ENCODE data around the gene RFX7.
A peak's percentile ranks its signal among the peaks of the same experiment; 100 is the strongest.

Gene RFX7

GRCh38 chr15:56247266-56247665, 3.6 kb upstream of the RFX7 start:
- no peak overlapping the region for H2BK5ac ChIP-seq (ENCODE audit: low read length)
- no peak overlapping the region for H3K4me3 ChIP-seq (ENCODE audit: low read length)
- no peak for DNase-seq
- no peaks in the 10 kb centered on the region for H3K27me3 ChIP-seq (ENCODE audit: insufficient read depth, low read length, poor library complexity)
- H3K79me2 ChIP-seq (ENCODE audit: control insufficient read depth, insufficient read depth, low read length): peaks cover 6% of the 10 kb centered on the region
- no peak overlapping the region for H3K9ac ChIP-seq (ENCODE audit: low read length)
- H4K5ac ChIP-seq (ENCODE audit: low read length): no peak overlapping the region
- H3K4ac ChIP-seq (ENCODE audit: low read depth, low read length): no peak overlapping the region
- H3K36me3 ChIP-seq (ENCODE audit: control insufficient read depth, insufficient read depth, low read length): no peaks in the 10 kb centered on the region
- no peak overlapping the region for H3K56ac ChIP-seq (ENCODE audit: low read length)
- H4K8ac ChIP-seq (ENCODE audit: low read depth, low read length): no peak overlapping the region
- no peak overlapping the region for H3K27ac ChIP-seq (ENCODE audit: low read depth, low read length)
- H2BK15ac ChIP-seq (replicated peaks; ENCODE audit: low read depth): no peak overlapping the region
- H3K23ac ChIP-seq (ENCODE audit: low read length): no peak overlapping the region
- no peak overlapping the region for H2AK5ac ChIP-seq (ENCODE audit: low read length)
- peaks cover 4% of the 10 kb centered on the region for H3K4me1 ChIP-seq (ENCODE audit: control insufficient read depth, low read depth, low read length)
- WGBS (ENCODE audit: extremely low coverage, insufficient coverage, low lambda C conversion rate): no CpG with 5 or more reads among the region's 2 CpGs
- no peak overlapping the region for H3K4me2 ChIP-seq (ENCODE audit: low read length)
- H2BK120ac ChIP-seq (ENCODE audit: low read depth, low read length): no peak overlapping the region
- H3K79me1 ChIP-seq (ENCODE audit: low read length): no peaks in the 10 kb centered on the region
- H3K18ac ChIP-seq (ENCODE audit: low read length): no peak overlapping the region

DNA sequence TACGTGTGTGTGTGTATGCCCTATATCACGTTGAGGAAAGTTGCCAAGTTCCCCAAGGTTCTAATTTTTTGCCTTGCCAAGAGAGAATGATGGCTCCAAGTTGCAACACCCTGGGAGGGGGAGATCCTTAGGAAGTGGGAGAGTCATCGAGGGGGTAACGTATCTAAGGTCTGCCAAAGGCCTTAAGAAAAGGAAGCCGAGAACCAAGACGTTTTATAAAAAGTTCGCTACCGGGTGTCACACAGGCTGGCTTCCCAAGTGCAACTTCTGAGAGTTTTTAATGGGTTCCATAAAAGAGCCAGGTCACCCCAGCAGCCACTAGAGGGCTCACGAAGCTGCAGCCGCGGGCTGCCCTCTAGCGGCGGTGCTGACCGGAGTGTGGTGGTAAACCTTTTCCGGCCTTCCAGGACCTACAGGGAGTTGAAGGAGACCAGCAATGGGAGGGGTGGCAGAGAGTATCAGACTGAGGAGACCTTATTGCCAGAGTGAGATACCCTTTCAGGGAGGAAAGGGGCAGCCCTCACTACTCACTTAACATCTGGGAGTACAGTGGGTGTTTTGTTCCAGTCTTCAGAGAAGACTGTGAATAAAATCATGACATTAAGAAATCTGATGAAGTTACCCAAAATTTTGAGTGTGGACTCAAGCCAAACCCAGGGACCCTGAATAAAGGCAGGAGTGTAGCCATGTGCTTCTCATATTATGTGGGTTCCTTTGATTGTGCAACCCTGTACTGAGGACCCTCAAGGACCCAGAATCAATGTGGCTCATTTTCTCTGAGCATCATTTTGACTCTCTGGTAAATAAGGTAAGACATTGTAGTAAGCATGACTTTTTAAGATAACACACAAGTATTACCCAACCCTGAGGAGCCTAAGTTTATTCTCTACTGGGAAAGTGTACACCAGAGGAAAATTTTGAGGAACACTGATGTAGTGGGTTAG, 2.5 kb upstream of the RFX7 start:
- Histone ChIP-seq H3K4me3 (ENCODE audit: low read length) (no peak overlapping the region), H4K8ac (ENCODE audit: low read depth, low read length) (peak overlapping the region; percentile 43), H3K27ac (ENCODE audit: low read depth, low read length) (no peak overlapping the region), H4K5ac (ENCODE audit: low read length) (no peak overlapping the region), H3K79me1 (ENCODE audit: low read length) (no peaks in the 10 kb centered on the region), H3K56ac (ENCODE audit: low read length) (peak overlapping the region; percentile 75), H3K4ac (ENCODE audit: low read depth, low read length) (no peak overlapping the region), H2BK15ac (replicated peaks; ENCODE audit: low read depth) (no peak overlapping the region), H3K79me2 (ENCODE audit: control insufficient read depth, insufficient read depth, low read length) (peaks cover 12% of the 10 kb centered on the region), H3K9ac (ENCODE audit: low read length) (peak overlapping the region; percentile 50), H3K4me2 (ENCODE audit: low read length) (no peak overlapping the region), H3K4me1 (ENCODE audit: control insufficient read depth, low read depth, low read length) (peaks cover 3% of the 10 kb centered on the region), H3K36me3 (ENCODE audit: control insufficient read depth, insufficient read depth, low read length) (no peaks in the 10 kb centered on the region), H3K27me3 (ENCODE audit: insufficient read depth, low read length, poor library complexity) (no peaks in the 10 kb centered on the region), H3K18ac (ENCODE audit: low read length) (peak overlapping the region; percentile 22), H2BK120ac (ENCODE audit: low read depth, low read length) (no peak overlapping the region), H2BK5ac (ENCODE audit: low read length) (no peak overlapping the region), H2AK5ac (ENCODE audit: low read length) (no peak overlapping the region), H3K23ac (ENCODE audit: low read length) (no peak overlapping the region)
- peak; percentile 96 for DNase-seq
- WGBS (ENCODE audit: extremely low coverage, insufficient coverage, low lambda C conversion rate): no CpG with 5 or more reads among the region's 15 CpGs

DNA sequence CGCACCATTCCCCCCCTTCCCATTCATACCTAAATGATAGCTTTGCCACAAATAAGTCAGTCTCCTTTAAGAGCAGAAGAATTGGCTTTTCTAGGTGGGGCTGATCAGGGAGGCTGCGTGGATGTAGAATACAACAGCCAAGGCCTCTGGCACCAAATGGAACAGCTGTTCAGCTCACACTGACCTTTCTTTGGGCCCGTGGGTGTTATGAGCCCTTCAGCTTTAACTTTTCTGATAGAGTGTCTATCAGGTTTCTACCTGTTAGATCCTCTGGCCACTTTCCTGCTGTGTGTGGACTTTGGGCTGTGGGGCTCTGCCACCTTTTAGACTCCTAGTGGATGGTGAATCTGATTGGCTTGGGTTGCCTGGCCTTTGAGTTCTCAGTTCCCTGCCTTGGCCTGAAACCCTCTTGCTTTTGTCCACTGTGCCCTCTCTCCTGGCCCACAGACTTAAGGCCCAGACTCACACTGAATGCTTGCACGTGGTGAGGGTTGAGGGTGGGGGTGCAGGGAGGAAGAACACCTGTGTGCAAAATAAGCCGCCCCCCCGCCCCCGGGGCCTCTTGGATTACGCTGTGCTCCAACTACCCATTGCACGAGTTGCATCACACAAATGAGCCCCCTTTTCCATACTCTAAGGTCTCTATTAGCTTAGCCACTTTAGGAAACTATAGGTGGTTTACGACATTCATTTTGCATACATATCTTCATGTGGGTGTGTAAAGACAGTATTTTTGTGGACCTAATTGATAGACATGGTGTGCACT, 1.3 kb upstream of the RFX7 start:
- H3K79me1 ChIP-seq (ENCODE audit: low read length): no peaks in the 10 kb centered on the region
- H2BK5ac ChIP-seq (ENCODE audit: low read length): peak overlapping the region; percentile 54
- WGBS (ENCODE audit: extremely low coverage, insufficient coverage, low lambda C conversion rate): no CpG with 5 or more reads among the region's 10 CpGs
- peak overlapping the region; percentile 66 for H2BK120ac ChIP-seq (ENCODE audit: low read depth, low read length)
- H3K9ac ChIP-seq (ENCODE audit: low read length): peak overlapping the region; percentile 58
- no peak overlapping the region for H4K8ac ChIP-seq (ENCODE audit: low read depth, low read length)
- H3K4ac ChIP-seq (ENCODE audit: low read depth, low read length): peak overlapping the region; percentile 4
- peak; percentile 42 for DNase-seq
- no peak overlapping the region for H3K4me3 ChIP-seq (ENCODE audit: low read length)
- no peak overlapping the region for H3K4me2 ChIP-seq (ENCODE audit: low read length)
- H3K56ac ChIP-seq (ENCODE audit: low read length): peak overlapping the region; percentile 78
- H3K4me1 ChIP-seq (ENCODE audit: control insufficient read depth, low read depth, low read length): peaks cover 2% of the 10 kb centered on the region
- H3K18ac ChIP-seq (ENCODE audit: low read length): peak overlapping the region; percentile 54
- H3K23ac ChIP-seq (ENCODE audit: low read length): no peak overlapping the region
- H4K5ac ChIP-seq (ENCODE audit: low read length): no peak overlapping the region
- no peak overlapping the region for H2AK5ac ChIP-seq (ENCODE audit: low read length)
- H3K79me2 ChIP-seq (ENCODE audit: control insufficient read depth, insufficient read depth, low read length): peaks cover 14% of the 10 kb centered on the region
- H3K27me3 ChIP-seq (ENCODE audit: insufficient read depth, low read length, poor library complexity): no peaks in the 10 kb centered on the region
- peak overlapping the region; percentile 83 for H3K27ac ChIP-seq (ENCODE audit: low read depth, low read length)
- H3K36me3 ChIP-seq (ENCODE audit: control insufficient read depth, insufficient read depth, low read length): no peaks in the 10 kb centered on the region
- no peak overlapping the region for H2BK15ac ChIP-seq (replicated peaks; ENCODE audit: low read depth)

- Histone ChIP-seq H3K18ac (ENCODE audit: low read length) (peak overlapping the region; percentile 98), H2AK5ac (ENCODE audit: low read length) (no peak overlapping the region), H3K79me2 (ENCODE audit: control insufficient read depth, insufficient read depth, low read length) (peaks cover 18% of the 10 kb centered on the region), H3K56ac (ENCODE audit: low read length) (peak overlapping the region; percentile 90), H3K4me2 (ENCODE audit: low read length) (peak overlapping the region; percentile 93), H3K9ac (ENCODE audit: low read length) (peak overlapping the region; percentile 88), H3K4me3 (ENCODE audit: low read length) (peak overlapping the region; percentile 45), H2BK120ac (ENCODE audit: low read depth, low read length) (peak overlapping the region; percentile 66), H3K4me1 (ENCODE audit: control insufficient read depth, low read depth, low read length) (peaks cover 2% of the 10 kb centered on the region), H4K8ac (ENCODE audit: low read depth, low read length) (peak overlapping the region; percentile 97), H3K27me3 (ENCODE audit: insufficient read depth, low read length, poor library complexity) (no peaks in the 10 kb centered on the region), H3K4ac (ENCODE audit: low read depth, low read length) (peak overlapping the region; percentile 97), H2BK15ac (replicated peaks; ENCODE audit: low read depth) (no peak overlapping the region), H3K23ac (ENCODE audit: low read length) (no peak overlapping the region), H3K27ac (ENCODE audit: low read depth, low read length) (peak overlapping the region; percentile 100), H3K79me1 (ENCODE audit: low read length) (no peaks in the 10 kb centered on the region), H3K36me3 (ENCODE audit: control insufficient read depth, insufficient read depth, low read length) (no peaks in the 10 kb centered on the region), H2BK5ac (ENCODE audit: low read length) (peak overlapping the region; percentile 43), H4K5ac (ENCODE audit: low read length) (peak overlapping the region; percentile 84)
- peak; percentile 96 for DNase-seq
- WGBS (ENCODE audit: extremely low coverage, insufficient coverage, low lambda C conversion rate): no CpG with 5 or more reads among the region's 29 CpGs
Observed at GRCh38 chr15:56244038-56244810, 545 bp upstream of the RFX7 start.

DNA sequence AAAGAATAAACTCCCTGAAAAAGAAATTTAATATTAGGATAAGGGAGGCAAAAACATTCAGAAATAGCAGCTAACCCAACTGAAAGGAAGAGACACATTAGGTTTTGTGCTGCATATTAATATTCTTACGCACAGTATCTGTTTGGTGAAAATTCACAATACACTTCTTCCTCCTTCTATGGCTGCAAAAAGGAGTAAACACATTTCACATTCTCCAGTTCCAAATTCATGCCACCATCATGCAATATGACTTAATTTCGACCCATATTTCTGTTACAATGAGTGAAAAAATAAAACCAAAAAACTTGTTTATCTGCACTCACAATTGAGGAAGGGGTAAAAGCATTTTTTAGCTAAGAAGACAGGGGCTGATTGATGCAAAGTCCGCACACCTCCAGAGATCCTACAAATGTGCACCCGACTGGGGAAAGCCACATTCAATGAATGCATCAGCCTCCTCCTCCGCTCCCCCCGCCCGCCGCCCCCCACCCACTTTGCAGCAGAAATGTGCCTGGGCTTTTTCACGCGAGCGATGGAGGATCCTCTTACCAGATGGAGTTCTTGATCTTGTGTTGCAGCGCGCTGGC, 1.0 kb downstream of the RFX7 start:
- Histone ChIP-seq H3K27ac (ENCODE audit: low read depth, low read length) (peak overlapping the region; percentile 71), H2BK120ac (ENCODE audit: low read depth, low read length) (peak overlapping the region; percentile 34), H3K4me1 (ENCODE audit: control insufficient read depth, low read depth, low read length) (peaks cover 2% of the 10 kb centered on the region), H3K79me2 (ENCODE audit: control insufficient read depth, insufficient read depth, low read length) (peaks cover 25% of the 10 kb centered on the region), H2AK5ac (ENCODE audit: low read length) (no peak overlapping the region), H3K27me3 (ENCODE audit: insufficient read depth, low read length, poor library complexity) (no peaks in the 10 kb centered on the region), H3K36me3 (ENCODE audit: control insufficient read depth, insufficient read depth, low read length) (no peaks in the 10 kb centered on the region), H2BK15ac (replicated peaks; ENCODE audit: low read depth) (peak overlapping the region; percentile 92), H4K5ac (ENCODE audit: low read length) (no peak overlapping the region), H3K18ac (ENCODE audit: low read length) (peak overlapping the region; percentile 85), H4K8ac (ENCODE audit: low read depth, low read length) (no peak overlapping the region), H3K4ac (ENCODE audit: low read depth, low read length) (peak overlapping the region; percentile 98), H3K79me1 (ENCODE audit: low read length) (no peaks in the 10 kb centered on the region), H3K56ac (ENCODE audit: low read length) (peak overlapping the region; percentile 90), H3K9ac (ENCODE audit: low read length) (peak overlapping the region; percentile 87), H2BK5ac (ENCODE audit: low read length) (no peak overlapping the region), H3K23ac (ENCODE audit: low read length) (no peak overlapping the region), H3K4me3 (ENCODE audit: low read length) (peak overlapping the region; percentile 73), H3K4me2 (ENCODE audit: low read length) (peak overlapping the region; percentile 52)
- DNase-seq: no peak
- WGBS (ENCODE audit: extremely low coverage, insufficient coverage, low lambda C conversion rate): no CpG with 5 or more reads among the region's 13 CpGs
